Measurements from ENCODE around the gene CYP4Z1.
"Not testable (repeated sequence)": the region's sequence is repeated elsewhere in the genome, so short reads cannot be mapped to it uniquely, and the experiment has no call there.

The CYP4Z1 gene

GRCh38 chr1:47067097-47067594, at the start of gene CYP4Z1:
Gene CYP4Z1, plus strand, starts transcription at chr1:47067231. Its CDS starts 260 bp downstream, at chr1:47067491.
- Histone ChIP-seq H3K9me3 (ENCODE audit: control insufficient read depth, insufficient read depth, low read length) (no peaks in the 10 kb centered on the region), H3K9ac (ENCODE audit: low read depth, low read length) (no peak within 1 kb of the TSS), H3K36me3 (ENCODE audit: insufficient read depth, low read length) (no peaks in the 10 kb centered on the region), H3K4me1 (ENCODE audit: insufficient read depth, low read length) (no peaks in the 10 kb centered on the region)

- no peak overlapping the region for H3K9ac ChIP-seq (ENCODE audit: low read depth, low read length)
- no peaks in the 10 kb centered on the region for H3K36me3 ChIP-seq (ENCODE audit: insufficient read depth, low read length)
- no peaks in the 10 kb centered on the region for H3K9me3 ChIP-seq (ENCODE audit: control insufficient read depth, insufficient read depth, low read length)
- H3K4me1 ChIP-seq (ENCODE audit: insufficient read depth, low read length): peaks cover 15% of the 10 kb centered on the region
These were observed 46.0 kb upstream of the CYP4Z1 start for GRCh38 chr1:47021070-47021469.

- H3K36me3 ChIP-seq (ENCODE audit: insufficient read depth, low read length): no peaks in the 10 kb centered on the region
- peak within 1 kb of the TSS; percentile 71 for H3K9ac ChIP-seq (ENCODE audit: low read depth, low read length)
- H3K4me1 ChIP-seq (ENCODE audit: insufficient read depth, low read length): peaks cover 15% of the 10 kb centered on the region
- H3K9me3 ChIP-seq (ENCODE audit: control insufficient read depth, insufficient read depth, low read length): no peaks in the 10 kb centered on the region
These were observed 43.5 kb upstream of the CYP4Z1 start, which contains the start of gene CYP4X1 for GRCh38 chr1:47023268-47024140. Gene CYP4X1, plus strand, starts transcription at chr1:47023669. Its CDS starts 149 bp downstream, at chr1:47023818.

GRCh38 chr1:47024141-47024801, 42.8 kb upstream of the CYP4Z1 start:
- Histone ChIP-seq H3K4me1 (ENCODE audit: insufficient read depth, low read length) (peaks cover 15% of the 10 kb centered on the region), H3K9me3 (ENCODE audit: control insufficient read depth, insufficient read depth, low read length) (no peaks in the 10 kb centered on the region), H3K9ac (ENCODE audit: low read depth, low read length) (peak overlapping the region; percentile 71; the same call in 1 of the 2 replicates), H3K36me3 (ENCODE audit: insufficient read depth, low read length) (no peaks in the 10 kb centered on the region)

- no peaks in the 10 kb centered on the region for H3K36me3 ChIP-seq (ENCODE audit: insufficient read depth, low read length)
- H3K9ac ChIP-seq (ENCODE audit: low read depth, low read length): no peak overlapping the region
- no peaks in the 10 kb centered on the region for H3K4me1 ChIP-seq (ENCODE audit: insufficient read depth, low read length)
- H3K9me3 ChIP-seq (ENCODE audit: control insufficient read depth, insufficient read depth, low read length): no peaks in the 10 kb centered on the region
These were observed 36.7 kb upstream of the CYP4Z1 start for GRCh38 chr1:47030170-47030805.

- Histone ChIP-seq H3K4me1 (ENCODE audit: insufficient read depth, low read length) (no peaks in the 10 kb centered on the region), H3K9ac (ENCODE audit: low read depth, low read length) (no peak overlapping the region), H3K36me3 (ENCODE audit: insufficient read depth, low read length) (no peaks in the 10 kb centered on the region), H3K9me3 (ENCODE audit: control insufficient read depth, insufficient read depth, low read length) (no peaks in the 10 kb centered on the region)
These were observed 36.0 kb upstream of the CYP4Z1 start for GRCh38 chr1:47031059-47031458.

- H3K9me3 ChIP-seq (ENCODE audit: control insufficient read depth, insufficient read depth, low read length): no peaks in the 10 kb centered on the region
- H3K4me1 ChIP-seq (ENCODE audit: insufficient read depth, low read length): no peaks in the 10 kb centered on the region
- no peaks in the 10 kb centered on the region for H3K36me3 ChIP-seq (ENCODE audit: insufficient read depth, low read length)
- H3K9ac ChIP-seq (ENCODE audit: low read depth, low read length): no peak overlapping the region
These were observed 35.4 kb upstream of the CYP4Z1 start for GRCh38 chr1:47031585-47031984.

GRCh38 chr1:47036764-47037163, 30.3 kb upstream of the CYP4Z1 start:
- no peaks in the 10 kb centered on the region for H3K9me3 ChIP-seq (ENCODE audit: control insufficient read depth, insufficient read depth, low read length)
- no peaks in the 10 kb centered on the region for H3K4me1 ChIP-seq (ENCODE audit: insufficient read depth, low read length)
- H3K9ac ChIP-seq (ENCODE audit: low read depth, low read length): no peak overlapping the region
- H3K36me3 ChIP-seq (ENCODE audit: insufficient read depth, low read length): no peaks in the 10 kb centered on the region

GRCh38 chr1:47059376-47059775, 7.7 kb upstream of the CYP4Z1 start:
- Histone ChIP-seq H3K9me3 (ENCODE audit: control insufficient read depth, insufficient read depth, low read length) (no peaks in the 10 kb centered on the region), H3K4me1 (ENCODE audit: insufficient read depth, low read length) (no peaks in the 10 kb centered on the region), H3K9ac (ENCODE audit: low read depth, low read length) (no peak overlapping the region), H3K36me3 (ENCODE audit: insufficient read depth, low read length) (no peaks in the 10 kb centered on the region)

- H3K4me1 ChIP-seq (ENCODE audit: insufficient read depth, low read length); H3K36me3 ChIP-seq (ENCODE audit: insufficient read depth, low read length); H3K9ac ChIP-seq (ENCODE audit: low read depth, low read length); H3K9me3 ChIP-seq (ENCODE audit: control insufficient read depth, insufficient read depth, low read length): not testable (repeated sequence)
These were observed 2.0 kb downstream of the CYP4Z1 start for GRCh38 chr1:47069080-47069479.

GRCh38 chr1:47069509-47069908, 2.5 kb downstream of the CYP4Z1 start:
- not testable (repeated sequence) for H3K9me3 ChIP-seq (ENCODE audit: control insufficient read depth, insufficient read depth, low read length); H3K36me3 ChIP-seq (ENCODE audit: insufficient read depth, low read length); H3K9ac ChIP-seq (ENCODE audit: low read depth, low read length); H3K4me1 ChIP-seq (ENCODE audit: insufficient read depth, low read length)

GRCh38 chr1:47089356-47089755, 22.3 kb downstream of the CYP4Z1 start:
- not testable (repeated sequence) for H3K36me3 ChIP-seq (ENCODE audit: insufficient read depth, low read length); H3K4me1 ChIP-seq (ENCODE audit: insufficient read depth, low read length)

GRCh38 chr1:47091476-47091875, 24.4 kb downstream of the CYP4Z1 start:
- H3K9me3 ChIP-seq (ENCODE audit: control insufficient read depth, insufficient read depth, low read length); H3K4me1 ChIP-seq (ENCODE audit: insufficient read depth, low read length); H3K36me3 ChIP-seq (ENCODE audit: insufficient read depth, low read length); H3K9ac ChIP-seq (ENCODE audit: low read depth, low read length): not testable (repeated sequence)

More at GRCh38 chr1:47089356-47089755, 22.3 kb downstream of the CYP4Z1 start:
- not testable (repeated sequence) for H3K9ac ChIP-seq (ENCODE audit: low read depth, low read length); H3K9me3 ChIP-seq (ENCODE audit: control insufficient read depth, insufficient read depth, low read length)

GRCh38 chr1:47104816-47105215, 37.8 kb downstream of the CYP4Z1 start:
- H3K9me3 ChIP-seq (ENCODE audit: control insufficient read depth, insufficient read depth, low read length): no peaks in the 10 kb centered on the region
- H3K9ac ChIP-seq (ENCODE audit: low read depth, low read length): no peak overlapping the region
- H3K36me3 ChIP-seq (ENCODE audit: insufficient read depth, low read length): no peaks in the 10 kb centered on the region
- H3K4me1 ChIP-seq (ENCODE audit: insufficient read depth, low read length): peaks cover 14% of the 10 kb centered on the region

Data from ES-I3 (cell line).